ENCODE data around the gene IFITM2. TPM values are rescaled to one million over a fixed set of nuclear protein-coding genes. Genes with fewer than 3 reads are reported as not detected.

Gene IFITM2
- total and polyA plus RNA-seq, 2 of the 13 experiments (the other 11 are each of a cell fraction or from before 2014, with no cell fraction given): 13.8 to 267 TPM

DNA sequence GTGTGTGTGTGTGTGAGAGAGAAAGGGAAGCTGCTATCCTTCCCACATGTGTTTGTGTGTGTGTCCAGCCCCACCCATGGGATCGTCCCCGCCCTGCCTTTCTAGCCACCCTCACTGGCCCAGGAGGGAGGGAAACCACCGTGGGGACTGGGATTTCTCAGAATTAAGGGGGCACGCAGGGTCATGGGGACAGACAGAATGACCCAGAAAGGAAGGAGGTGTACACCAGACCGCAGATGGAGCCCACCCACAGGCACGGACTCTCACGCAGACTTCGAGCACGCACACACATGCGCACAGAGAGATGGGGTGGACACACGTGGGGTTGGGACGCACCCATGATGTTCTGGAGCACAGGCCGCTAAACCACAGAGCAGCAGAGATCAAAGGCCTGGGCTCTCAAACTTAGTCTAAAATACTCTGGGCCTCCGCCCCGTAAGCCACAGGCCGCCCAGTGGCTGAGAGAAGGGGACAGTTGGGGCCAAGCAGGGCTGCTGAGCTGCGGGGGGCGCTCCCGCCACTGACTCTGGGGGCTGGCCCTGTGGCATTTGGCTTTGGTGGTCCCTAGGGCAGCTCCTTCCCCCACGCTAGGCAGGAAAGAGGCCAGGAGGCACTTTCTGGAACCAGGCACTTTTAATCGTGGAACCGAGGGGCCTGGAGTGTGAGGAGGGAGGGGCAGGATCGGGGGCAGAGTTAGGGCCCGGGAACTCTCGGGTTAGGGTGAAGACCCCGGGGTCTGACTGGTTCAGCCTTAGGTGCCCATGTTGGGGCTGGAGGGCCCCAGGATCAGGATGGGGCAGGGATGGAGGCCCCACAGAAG, 9.8 kb upstream of the IFITM2 start (continued):
- TF ChIP-seq, protein P1, sequence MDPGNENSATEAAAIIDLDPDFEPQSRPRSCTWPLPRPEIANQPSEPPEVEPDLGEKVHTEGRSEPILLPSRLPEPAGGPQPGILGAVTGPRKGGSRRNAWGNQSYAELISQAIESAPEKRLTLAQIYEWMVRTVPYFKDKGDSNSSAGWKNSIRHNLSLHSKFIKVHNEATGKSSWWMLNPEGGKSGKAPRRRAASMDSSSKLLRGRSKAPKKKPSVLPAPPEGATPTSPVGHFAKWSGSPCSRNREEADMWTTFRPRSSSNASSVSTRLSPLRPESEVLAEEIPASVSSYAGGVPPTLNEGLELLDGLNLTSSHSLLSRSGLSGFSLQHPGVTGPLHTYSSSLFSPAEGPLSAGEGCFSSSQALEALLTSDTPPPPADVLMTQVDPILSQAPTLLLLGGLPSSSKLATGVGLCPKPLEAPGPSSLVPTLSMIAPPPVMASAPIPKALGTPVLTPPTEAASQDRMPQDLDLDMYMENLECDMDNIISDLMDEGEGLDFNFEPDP (CRISPR knock-in tag; conservative IDR thresholded peaks at IDR 0.05): no peak
- TF ChIP-seq, protein P2, sequence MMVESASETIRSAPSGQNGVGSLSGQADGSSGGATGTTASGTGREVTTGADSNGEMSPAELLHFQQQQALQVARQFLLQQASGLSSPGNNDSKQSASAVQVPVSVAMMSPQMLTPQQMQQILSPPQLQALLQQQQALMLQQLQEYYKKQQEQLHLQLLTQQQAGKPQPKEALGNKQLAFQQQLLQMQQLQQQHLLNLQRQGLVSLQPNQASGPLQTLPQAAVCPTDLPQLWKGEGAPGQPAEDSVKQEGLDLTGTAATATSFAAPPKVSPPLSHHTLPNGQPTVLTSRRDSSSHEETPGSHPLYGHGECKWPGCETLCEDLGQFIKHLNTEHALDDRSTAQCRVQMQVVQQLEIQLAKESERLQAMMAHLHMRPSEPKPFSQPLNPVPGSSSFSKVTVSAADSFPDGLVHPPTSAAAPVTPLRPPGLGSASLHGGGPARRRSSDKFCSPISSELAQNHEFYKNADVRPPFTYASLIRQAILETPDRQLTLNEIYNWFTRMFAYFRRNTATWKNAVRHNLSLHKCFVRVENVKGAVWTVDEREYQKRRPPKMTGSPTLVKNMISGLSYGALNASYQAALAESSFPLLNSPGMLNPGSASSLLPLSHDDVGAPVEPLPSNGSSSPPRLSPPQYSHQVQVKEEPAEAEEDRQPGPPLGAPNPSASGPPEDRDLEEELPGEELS (CRISPR knock-in tag; IDR thresholded peaks at IDR 0.05): no peak
- TF ChIP-seq, protein P3, sequence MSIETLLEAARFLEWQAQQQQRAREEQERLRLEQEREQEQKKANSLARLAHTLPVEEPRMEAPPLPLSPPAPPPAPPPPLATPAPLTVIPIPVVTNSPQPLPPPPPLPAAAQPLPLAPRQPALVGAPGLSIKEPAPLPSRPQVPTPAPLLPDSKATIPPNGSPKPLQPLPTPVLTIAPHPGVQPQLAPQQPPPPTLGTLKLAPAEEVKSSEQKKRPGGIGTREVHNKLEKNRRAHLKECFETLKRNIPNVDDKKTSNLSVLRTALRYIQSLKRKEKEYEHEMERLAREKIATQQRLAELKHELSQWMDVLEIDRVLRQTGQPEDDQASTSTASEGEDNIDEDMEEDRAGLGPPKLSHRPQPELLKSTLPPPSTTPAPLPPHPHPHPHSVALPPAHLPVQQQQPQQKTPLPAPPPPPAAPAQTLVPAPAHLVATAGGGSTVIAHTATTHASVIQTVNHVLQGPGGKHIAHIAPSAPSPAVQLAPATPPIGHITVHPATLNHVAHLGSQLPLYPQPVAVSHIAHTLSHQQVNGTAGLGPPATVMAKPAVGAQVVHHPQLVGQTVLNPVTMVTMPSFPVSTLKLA (IDR thresholded peaks at IDR 0.05): peak; percentile 55
- TF ChIP-seq NAIF1 (CRISPR knock-in tag; IDR thresholded peaks at IDR 0.05; ENCODE audit: borderline replicate concordance): no peak
- TF ChIP-seq, protein P4, sequence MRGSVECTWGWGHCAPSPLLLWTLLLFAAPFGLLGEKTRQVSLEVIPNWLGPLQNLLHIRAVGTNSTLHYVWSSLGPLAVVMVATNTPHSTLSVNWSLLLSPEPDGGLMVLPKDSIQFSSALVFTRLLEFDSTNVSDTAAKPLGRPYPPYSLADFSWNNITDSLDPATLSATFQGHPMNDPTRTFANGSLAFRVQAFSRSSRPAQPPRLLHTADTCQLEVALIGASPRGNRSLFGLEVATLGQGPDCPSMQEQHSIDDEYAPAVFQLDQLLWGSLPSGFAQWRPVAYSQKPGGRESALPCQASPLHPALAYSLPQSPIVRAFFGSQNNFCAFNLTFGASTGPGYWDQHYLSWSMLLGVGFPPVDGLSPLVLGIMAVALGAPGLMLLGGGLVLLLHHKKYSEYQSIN (CRISPR knock-in tag; IDR thresholded peaks at IDR 0.05; ENCODE audit: borderline replicate concordance): no peak
- TF ChIP-seq, protein P5, sequence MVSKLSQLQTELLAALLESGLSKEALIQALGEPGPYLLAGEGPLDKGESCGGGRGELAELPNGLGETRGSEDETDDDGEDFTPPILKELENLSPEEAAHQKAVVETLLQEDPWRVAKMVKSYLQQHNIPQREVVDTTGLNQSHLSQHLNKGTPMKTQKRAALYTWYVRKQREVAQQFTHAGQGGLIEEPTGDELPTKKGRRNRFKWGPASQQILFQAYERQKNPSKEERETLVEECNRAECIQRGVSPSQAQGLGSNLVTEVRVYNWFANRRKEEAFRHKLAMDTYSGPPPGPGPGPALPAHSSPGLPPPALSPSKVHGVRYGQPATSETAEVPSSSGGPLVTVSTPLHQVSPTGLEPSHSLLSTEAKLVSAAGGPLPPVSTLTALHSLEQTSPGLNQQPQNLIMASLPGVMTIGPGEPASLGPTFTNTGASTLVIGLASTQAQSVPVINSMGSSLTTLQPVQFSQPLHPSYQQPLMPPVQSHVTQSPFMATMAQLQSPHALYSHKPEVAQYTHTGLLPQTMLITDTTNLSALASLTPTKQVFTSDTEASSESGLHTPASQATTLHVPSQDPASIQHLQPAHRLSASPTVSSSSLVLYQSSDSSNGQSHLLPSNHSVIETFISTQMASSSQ (IDR thresholded peaks at IDR 0.05; ENCODE audit: low read depth): no peak
- TF ChIP-seq, protein P5 (CRISPR knock-in tag; IDR thresholded peaks at IDR 0.05; ENCODE audit: borderline replicate concordance): no peak
- TF ChIP-seq CENPT (CRISPR knock-in tag; IDR thresholded peaks at IDR 0.05; ENCODE audit: low read depth): no peak
- peak; percentile 32; the same call in 1 of the 2 replicates for TF ChIP-seq ZNF776 (CRISPR knock-in tag; IDR thresholded peaks at IDR 0.05)
- TF ChIP-seq, protein P6, sequence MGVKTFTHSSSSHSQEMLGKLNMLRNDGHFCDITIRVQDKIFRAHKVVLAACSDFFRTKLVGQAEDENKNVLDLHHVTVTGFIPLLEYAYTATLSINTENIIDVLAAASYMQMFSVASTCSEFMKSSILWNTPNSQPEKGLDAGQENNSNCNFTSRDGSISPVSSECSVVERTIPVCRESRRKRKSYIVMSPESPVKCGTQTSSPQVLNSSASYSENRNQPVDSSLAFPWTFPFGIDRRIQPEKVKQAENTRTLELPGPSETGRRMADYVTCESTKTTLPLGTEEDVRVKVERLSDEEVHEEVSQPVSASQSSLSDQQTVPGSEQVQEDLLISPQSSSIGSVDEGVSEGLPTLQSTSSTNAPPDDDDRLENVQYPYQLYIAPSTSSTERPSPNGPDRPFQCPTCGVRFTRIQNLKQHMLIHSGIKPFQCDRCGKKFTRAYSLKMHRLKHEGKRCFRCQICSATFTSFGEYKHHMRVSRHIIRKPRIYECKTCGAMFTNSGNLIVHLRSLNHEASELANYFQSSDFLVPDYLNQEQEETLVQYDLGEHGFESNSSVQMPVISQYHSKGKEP (CRISPR knock-in tag; IDR thresholded peaks at IDR 0.05): no peak
- TF ChIP-seq, protein P7, sequence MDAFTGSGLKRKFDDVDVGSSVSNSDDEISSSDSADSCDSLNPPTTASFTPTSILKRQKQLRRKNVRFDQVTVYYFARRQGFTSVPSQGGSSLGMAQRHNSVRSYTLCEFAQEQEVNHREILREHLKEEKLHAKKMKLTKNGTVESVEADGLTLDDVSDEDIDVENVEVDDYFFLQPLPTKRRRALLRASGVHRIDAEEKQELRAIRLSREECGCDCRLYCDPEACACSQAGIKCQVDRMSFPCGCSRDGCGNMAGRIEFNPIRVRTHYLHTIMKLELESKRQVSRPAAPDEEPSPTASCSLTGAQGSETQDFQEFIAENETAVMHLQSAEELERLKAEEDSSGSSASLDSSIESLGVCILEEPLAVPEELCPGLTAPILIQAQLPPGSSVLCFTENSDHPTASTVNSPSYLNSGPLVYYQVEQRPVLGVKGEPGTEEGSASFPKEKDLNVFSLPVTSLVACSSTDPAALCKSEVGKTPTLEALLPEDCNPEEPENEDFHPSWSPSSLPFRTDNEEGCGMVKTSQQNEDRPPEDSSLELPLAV (CRISPR knock-in tag; conservative IDR thresholded peaks at IDR 0.05; ENCODE audit: low read depth): no peak
- TF ChIP-seq TRIM24 (CRISPR knock-in tag; IDR thresholded peaks at IDR 0.05): no peak
- peak; percentile 32; the same call in 1 of the 2 replicates for TF ChIP-seq ZFY (CRISPR knock-in tag; IDR thresholded peaks at IDR 0.05)

Measured in HepG2 (cell line).